Right hindlimb (tissue), 1 donor: ENCODE measurements around the gene KRTAP10-5.
"Not testable (repeated sequence)": the region's sequence is repeated elsewhere in the genome, so short reads cannot be mapped to it uniquely, and the experiment has no call there.

ENCODE experiments used
- DNase-seq: peaks from one replicate; pipeline ENCODE4 v3.0.0-alpha.2; 2018

Gene KRTAP10-5

GRCh38 chr21:44590311-44590721, 9.9 kb upstream of the KRTAP10-5 start:
- no peak for DNase-seq

- DNase-seq, result no peak
These were observed 9.3 kb upstream of the KRTAP10-5 start for GRCh38 chr21:44589586-44590305.

- DNase-seq, result no peak
These were observed 8.7 kb upstream of the KRTAP10-5 start for GRCh38 chr21:44589094-44589493.

GRCh38 chr21:44585892-44586291, 5.5 kb upstream of the KRTAP10-5 start:
- DNase-seq, result no peak

- no peak for DNase-seq
These were observed 3.4 kb upstream of the KRTAP10-5 start for GRCh38 chr21:44583800-44584147.

GRCh38 chr21:44583089-44583799, 2.8 kb upstream of the KRTAP10-5 start:
- no peak for DNase-seq

- DNase-seq, result no peak
These were observed 1.7 kb upstream of the KRTAP10-5 start for GRCh38 chr21:44582055-44582454.

GRCh38 chr21:44581158-44581557, 754 bp upstream of the KRTAP10-5 start:
- DNase-seq, result no peak

GRCh38 chr21:44579833-44580144, 615 bp downstream of the KRTAP10-5 start:
- DNase-seq, result no peak

DNA sequence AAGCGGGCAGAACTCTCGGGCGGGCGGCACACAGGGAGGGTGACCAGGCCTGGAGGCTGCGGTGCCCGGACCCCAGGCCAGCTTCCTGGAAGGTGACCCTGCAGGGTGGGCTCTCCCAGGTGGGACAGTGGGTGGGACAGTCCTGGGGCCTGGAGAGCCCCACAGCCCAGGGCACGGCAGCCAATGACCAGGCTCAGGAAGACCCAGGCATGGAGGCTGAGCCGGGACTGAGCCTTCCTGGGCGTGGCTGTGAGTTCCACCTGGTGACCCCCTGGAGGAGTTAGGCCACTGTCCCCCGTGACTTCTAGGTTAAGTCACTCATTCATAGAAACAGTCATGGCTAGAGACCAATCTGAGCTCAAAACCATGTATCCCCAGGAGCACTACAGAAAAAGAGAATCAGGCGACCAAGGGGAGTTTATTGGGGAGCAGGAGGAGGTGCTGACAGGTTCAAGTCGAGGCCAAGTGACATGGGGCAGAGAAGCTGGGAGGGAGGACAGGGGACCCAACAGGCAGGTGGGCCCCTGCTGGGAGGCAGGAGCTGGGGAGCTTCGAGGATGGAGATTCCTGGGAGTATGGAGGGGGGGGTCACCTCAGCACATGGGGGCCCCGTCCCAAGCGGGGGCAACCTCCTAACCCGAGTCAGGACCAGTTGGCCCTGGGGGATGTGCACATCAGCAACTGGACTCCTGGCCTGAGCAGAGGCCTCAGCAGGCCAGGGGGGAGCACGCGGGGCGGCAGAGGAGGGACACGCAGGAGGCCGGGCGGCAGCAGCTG, 1.2 kb downstream of the KRTAP10-5 start:
- DNase-seq, result no peak

- no peak for DNase-seq
These were observed 1.9 kb downstream of the KRTAP10-5 start for GRCh38 chr21:44578371-44579055.

GRCh38 chr21:44576025-44576420, 4.4 kb downstream of the KRTAP10-5 start:
- no peak for DNase-seq

DNA sequence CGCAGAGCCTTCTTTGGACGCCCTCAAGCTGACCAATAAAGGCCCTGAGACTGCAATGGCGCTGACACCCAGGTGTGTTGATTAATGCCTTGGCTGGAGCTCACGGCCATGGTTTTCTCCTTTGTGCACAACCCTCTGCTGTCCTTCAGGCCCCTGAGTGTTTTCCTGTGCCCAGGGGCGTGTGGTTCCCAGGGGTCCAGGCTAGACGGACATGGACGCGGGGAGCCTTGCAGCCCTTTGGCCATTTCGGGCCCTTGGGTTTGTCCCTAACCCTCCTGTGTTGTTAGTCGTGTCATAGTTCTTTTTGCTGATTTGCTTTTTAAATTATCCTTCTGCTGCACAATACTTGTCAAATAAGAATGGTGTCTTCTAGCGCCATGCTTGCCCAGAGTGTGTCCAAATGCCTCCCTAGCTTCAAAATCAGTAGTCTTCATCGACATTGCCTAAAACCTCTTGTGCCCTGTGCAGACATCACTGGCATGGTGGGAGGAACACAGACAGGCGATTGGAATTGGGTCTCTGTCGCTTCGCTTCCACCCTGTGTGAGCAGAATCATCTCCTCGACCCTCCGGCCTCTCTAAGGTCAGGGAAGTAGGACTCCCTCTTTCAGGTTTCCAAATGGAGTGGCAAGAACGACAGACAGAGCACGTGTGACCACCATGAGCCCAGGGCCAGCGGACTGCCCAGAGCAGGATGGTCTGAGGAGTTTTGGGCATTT, 4.9 kb downstream of the KRTAP10-5 start:
- DNase-seq, result no peak

GRCh38 chr21:44574457-44575306, 5.7 kb downstream of the KRTAP10-5 start:
- no peak for DNase-seq

DNA sequence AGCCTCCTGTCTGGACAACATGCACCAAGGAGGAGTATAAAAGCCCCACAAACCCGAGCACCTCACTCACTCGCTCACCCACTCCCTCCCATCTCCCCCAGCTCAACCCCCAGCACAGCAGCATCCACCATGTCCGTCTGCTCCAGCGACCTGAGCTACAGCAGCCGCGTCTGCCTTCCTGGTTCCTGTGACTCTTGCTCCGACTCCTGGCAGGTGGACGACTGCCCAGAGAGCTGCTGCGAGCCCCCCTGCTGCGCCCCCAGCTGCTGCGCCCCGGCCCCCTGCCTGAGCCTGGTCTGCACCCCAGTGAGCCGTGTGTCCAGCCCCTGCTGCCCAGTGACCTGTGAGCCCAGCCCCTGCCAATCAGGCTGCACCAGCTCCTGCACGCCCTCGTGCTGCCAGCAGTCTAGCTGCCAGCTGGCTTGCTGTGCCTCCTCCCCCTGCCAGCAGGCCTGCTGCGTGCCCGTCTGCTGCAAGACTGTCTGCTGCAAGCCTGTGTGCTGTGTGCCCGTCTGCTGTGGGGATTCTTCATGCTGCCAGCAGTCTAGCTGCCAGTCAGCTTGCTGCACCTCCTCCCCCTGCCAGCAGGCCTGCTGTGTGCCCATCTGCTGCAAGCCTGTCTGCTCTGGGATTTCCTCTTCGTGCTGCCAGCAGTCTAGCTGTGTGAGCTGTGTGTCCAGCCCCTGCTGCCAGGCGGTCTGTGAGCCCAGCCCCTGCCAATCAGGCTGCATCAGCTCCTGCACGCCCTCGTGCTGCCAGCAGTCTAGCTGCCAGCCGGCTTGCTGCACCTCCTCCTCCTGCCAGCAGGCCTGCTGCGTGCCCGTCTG, 6.6 kb downstream of the KRTAP10-5 start, which contains the start of gene KRTAP10-4:
KRTAP10-4 (plus strand) TSS at position 100 of the 827 bp plus-strand sequence; CDS start at position 130, 30 bp downstream.
- DNase-seq, result not testable (repeated sequence)

DNA sequence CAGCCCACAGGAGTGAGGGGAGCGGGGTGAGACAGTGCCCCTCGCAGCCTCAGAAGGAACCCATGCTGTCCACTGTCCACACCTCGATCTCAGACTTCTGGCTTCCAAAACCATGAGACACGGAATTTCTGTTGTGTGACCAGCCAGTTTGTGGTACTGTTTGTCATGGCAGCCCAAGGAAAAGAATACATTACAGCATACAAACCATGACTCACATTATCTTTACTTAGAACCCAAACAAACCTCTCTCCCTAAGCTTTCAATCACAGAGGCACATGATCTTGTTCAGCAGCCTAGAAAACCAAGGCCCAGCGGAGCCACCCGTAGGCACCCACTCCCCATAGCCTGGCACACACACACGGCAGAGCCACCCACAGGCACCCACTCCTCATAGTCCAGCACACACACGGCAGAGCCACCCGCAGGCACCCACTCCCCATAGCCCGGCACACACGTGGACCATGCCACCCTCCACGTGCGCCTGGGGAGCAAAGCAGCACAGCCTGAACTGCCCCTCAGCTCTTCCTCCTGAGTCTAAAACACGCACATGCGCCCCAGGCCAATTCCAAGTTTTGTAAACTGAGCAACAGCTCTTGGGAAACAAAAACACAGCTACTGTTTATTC, 7.3 kb downstream of the KRTAP10-5 start:
- no peak for DNase-seq

DNA sequence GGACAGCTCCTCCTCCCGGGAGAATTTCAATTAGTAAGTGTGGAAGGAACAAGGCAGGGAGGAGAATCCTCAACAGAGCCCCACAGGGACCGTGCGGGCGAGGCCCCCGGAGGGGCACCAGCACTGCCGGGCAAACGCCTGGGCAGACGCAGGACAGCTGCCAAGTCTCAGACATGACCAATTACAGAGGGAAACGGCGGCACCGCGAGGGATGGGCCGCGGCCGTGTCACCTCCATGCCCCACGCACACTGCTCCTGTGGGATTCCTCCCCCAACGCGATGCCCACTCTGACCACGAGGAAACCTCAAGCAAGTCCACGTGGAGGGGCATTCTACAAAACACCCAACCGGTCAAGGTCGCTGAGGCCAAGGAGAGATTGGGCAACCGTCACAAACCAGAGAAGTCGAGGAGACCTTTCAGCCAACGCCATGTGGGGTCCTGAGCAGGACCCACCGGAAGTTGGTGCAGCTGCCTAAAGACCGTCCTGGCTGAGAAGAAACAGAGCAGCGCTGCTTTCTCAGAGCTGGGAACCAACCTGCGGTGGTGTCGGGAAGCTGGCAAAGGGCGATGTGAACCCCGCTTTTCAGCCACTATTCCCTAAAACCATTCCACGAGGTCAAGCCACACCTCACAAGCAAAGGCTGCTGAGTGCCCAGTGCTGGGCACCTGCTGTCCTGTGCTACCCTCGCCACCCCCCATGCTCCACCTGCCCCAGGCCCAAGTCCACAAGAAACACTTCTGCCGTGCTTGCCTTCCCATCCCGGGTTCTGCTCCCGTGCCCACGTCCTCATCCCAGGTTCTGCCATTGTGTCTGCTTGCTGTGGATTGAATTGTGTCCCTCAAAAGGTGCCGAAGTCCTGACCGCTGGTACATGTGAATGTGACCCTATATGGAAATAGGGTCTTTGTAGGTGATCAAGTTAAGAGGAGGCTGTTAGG, 8.3 kb downstream of the KRTAP10-5 start:
- no peak for DNase-seq

- DNase-seq, result no peak
These were observed 9.1 kb downstream of the KRTAP10-5 start for GRCh38 chr21:44571296-44571695.
